Bronchial epithelial cell (primary cell): ENCODE data around the gene RBM33. TPM values are rescaled to one million over a fixed set of nuclear protein-coding genes. Genes with fewer than 3 reads are reported as not detected.
A peak's percentile ranks its signal among the peaks of the same experiment; 100 is the strongest.
"Not testable (repeated sequence)": the region's sequence is repeated elsewhere in the genome, so short reads cannot be mapped to it uniquely, and the experiment has no call there.

ENCODE experiments used
- DNase-seq: peaks from one replicate; pipeline ENCODE4 v3.0.0-alpha.2; 2010; ENCODE audit warnings: low read depth
- FAIRE-seq: peaks from 2 replicates; lab custom pipeline; 2011; peaks lifted over from hg19 to GRCh38; lab: Jason Lieb, UNC
- H3K27me3 ChIP-seq: 2 replicates; pipeline ENCODE4 v1.5.1; 2011; ENCODE audit warnings: low read length; ENCODE audit not compliant: control insufficient read depth, insufficient read depth
- H3K36me3 ChIP-seq: 2 replicates; pipeline ENCODE4 v1.5.1; 2011; ENCODE audit warnings: low read length; ENCODE audit not compliant: control insufficient read depth, insufficient read depth
- H3K4me3 ChIP-seq: 2 replicates; pipeline ENCODE4 v1.5.1; 2011; ENCODE audit warnings: mild to moderate bottlenecking, low read depth, low read length, control low read depth
- CTCF ChIP-seq: IDR thresholded peaks from 2 replicates; pipeline ENCODE4 v1.5.1; 2011; ENCODE audit warnings: mild to moderate bottlenecking, moderate library complexity, low read length, control low read depth, inconsistent platforms; ENCODE audit not compliant: insufficient read depth, severe bottlenecking
- total RNA-seq: library from RNA; depleted of rRNA; stranded (reverse); fragments of >200 nt; gene quantifications from 2 replicates; pipeline ENCODE4 v1.2.1, GENCODE V29; 2014

Gene RBM33
- total RNA-seq, 1 donor from 2014 or later = 17.1 TPM

- FAIRE-seq (no peak), DNase-seq (no peak)
- no peak overlapping the region for H3K4me3 ChIP-seq
- H3K27me3 ChIP-seq = no peaks in the 10 kb centered on the region
- peaks cover 5% of the 10 kb centered on the region for H3K36me3 ChIP-seq
- TF ChIP-seq CTCF = no peak
Measured at GRCh38 chr7:155685791-155686160, 41.3 kb downstream of the RBM33 start.

GRCh38 chr7:155686620-155687324 lies 42.3 kb downstream of the RBM33 start:
- not testable (repeated sequence) for FAIRE-seq

GRCh38 chr7:155688237-155688636 lies 43.8 kb downstream of the RBM33 start:
- not testable (repeated sequence) for DNase-seq, FAIRE-seq, H3K36me3 ChIP-seq, H3K27me3 ChIP-seq, H3K4me3 ChIP-seq

More at GRCh38 chr7:155686620-155687324, 42.3 kb downstream of the RBM33 start:
- not testable (repeated sequence) for H3K4me3 ChIP-seq, DNase-seq, H3K36me3 ChIP-seq, H3K27me3 ChIP-seq

- not testable (repeated sequence) for H3K36me3 ChIP-seq, H3K27me3 ChIP-seq, H3K4me3 ChIP-seq, FAIRE-seq, DNase-seq
Measured at GRCh38 chr7:155690655-155691054, 46.2 kb downstream of the RBM33 start.

- no peak for TF ChIP-seq CTCF
- no peak overlapping the region for H3K4me3 ChIP-seq
Measured at GRCh38 chr7:155692317-155692716, 47.9 kb downstream of the RBM33 start.

GRCh38 chr7:155693826-155694225 lies 49.4 kb downstream of the RBM33 start:
- no peak overlapping the region for H3K4me3 ChIP-seq
- H3K27me3 ChIP-seq = no peaks in the 10 kb centered on the region
- DNase-seq (no peak), FAIRE-seq (no peak)
- H3K36me3 ChIP-seq = no peaks in the 10 kb centered on the region
- TF ChIP-seq CTCF = no peak

More at GRCh38 chr7:155692317-155692716, 47.9 kb downstream of the RBM33 start:
- H3K36me3 ChIP-seq = no peaks in the 10 kb centered on the region
- no peak for FAIRE-seq
- no peaks in the 10 kb centered on the region for H3K27me3 ChIP-seq
- DNase-seq = no peak

GRCh38 chr7:155694851-155695250 lies 50.4 kb downstream of the RBM33 start:
- Histone ChIP-seq H3K36me3 (no peaks in the 10 kb centered on the region), H3K4me3 (no peak overlapping the region), H3K27me3 (no peaks in the 10 kb centered on the region)
- DNase-seq (peak; percentile 4), FAIRE-seq (no peak)
- TF ChIP-seq CTCF = no peak
